IMR-90 (cell line): Measurements from ENCODE around the gene ZNF407. TPM values are rescaled to one million over a fixed set of nuclear protein-coding genes. Genes with fewer than 3 reads are reported as not detected.

Source experiments
- ATAC-seq: fragments of 200-7000 bp; cut with Tn5 transposase; 2 replicates; pipeline ENCODE4 v1.9.1; 2020; ENCODE audit warnings: low read depth, mild to moderate bottlenecking, moderate library complexity
- BruUV-seq: library from RNA; stranded (reverse); fragments of 400-500 nt; replicated peaks from 2 replicates; lab custom pipeline; 2021; lab: Mats Ljungman, UMichigan
- CTCF ChIA-PET: fragments of 300-600 bp; formaldehyde crosslinking; extraction: SDS; loops from one replicate; lab custom pipeline; 2021; ENCODE audit warnings: antibody characterized with exemption; lab: Yijun Ruan, JAX
- POLR2A ChIA-PET: fragments of 300-600 bp; sonication (Branson Sonifier 250); formaldehyde crosslinking; loops from one replicate; lab custom pipeline; 2022; ENCODE audit warnings: antibody characterized with exemption; ENCODE audit not compliant: unreplicated experiment; lab: Charles Lee
- DNase-seq: peaks from one replicate; pipeline ENCODE4 v3.0.0; 2013
- H2AFZ ChIP-seq: replicated peaks from 2 replicates; pipeline ENCODE3; 2013; ENCODE audit warnings: low read length, mild to moderate bottlenecking; ENCODE audit not compliant: poor library complexity
- H2AK5ac ChIP-seq: 2 replicates; pipeline ENCODE4 v1.6.1; 2013; ENCODE audit warnings: low read depth, low read length, inconsistent platforms
- H2AK9ac ChIP-seq: replicated peaks from 2 replicates; pipeline ENCODE3; 2013; ENCODE audit warnings: mild to moderate bottlenecking, low read depth, low read length, moderate library complexity; ENCODE audit not compliant: poor library complexity
- H2BK120ac ChIP-seq: 2 replicates; pipeline ENCODE4 v1.6.1; 2013; ENCODE audit warnings: low read depth, low read length, inconsistent platforms
- H2BK15ac ChIP-seq: 3 replicates; pipeline ENCODE4 v1.6.1; 2013; ENCODE audit warnings: low read depth, low read length, inconsistent platforms
- H2BK20ac ChIP-seq: 2 replicates; pipeline ENCODE4 v1.6.1; 2013; ENCODE audit warnings: low read depth, mild to moderate bottlenecking, inconsistent platforms, low read length, moderate library complexity
- H2BK5ac ChIP-seq: 2 replicates; pipeline ENCODE4 v1.6.1; 2013; ENCODE audit warnings: mild to moderate bottlenecking, low read depth, low read length, inconsistent platforms; ENCODE audit not compliant: poor library complexity, severe bottlenecking
- H3K14ac ChIP-seq: replicated peaks from 2 replicates; pipeline ENCODE4 v1.6.1; 2013; ENCODE audit warnings: low read depth, low read length, inconsistent platforms
- H3K18ac ChIP-seq: 2 replicates; pipeline ENCODE4 v1.6.1; 2013; ENCODE audit warnings: low read depth, low read length, control low read depth
- H3K23ac ChIP-seq: 2 replicates; pipeline ENCODE4 v1.6.1; 2013; ENCODE audit warnings: low read depth, low read length, inconsistent platforms
- H3K27ac ChIP-seq: 2 replicates; pipeline ENCODE4 v1.5.1; 2013; ENCODE audit warnings: mild to moderate bottlenecking, control low read depth, low read length; ENCODE audit not compliant: insufficient read depth
- H3K27me3 ChIP-seq: 2 replicates; pipeline ENCODE4 v1.6.1; 2013; ENCODE audit warnings: low read length; ENCODE audit not compliant: control insufficient read depth, insufficient read depth
- H3K36me3 ChIP-seq: 2 replicates; pipeline ENCODE4 v1.6.1; 2013; ENCODE audit warnings: low read length, mixed read lengths; ENCODE audit not compliant: control insufficient read depth, insufficient read depth
- H3K4ac ChIP-seq: 2 replicates; pipeline ENCODE4 v1.6.1; 2013; ENCODE audit warnings: low read depth, low read length, inconsistent platforms
- H3K4me1 ChIP-seq: 2 replicates; pipeline ENCODE4 v1.6.1; 2013; ENCODE audit warnings: low read length, mixed read lengths; ENCODE audit not compliant: control insufficient read depth, insufficient read depth
- H3K4me2 ChIP-seq: 2 replicates; pipeline ENCODE4 v1.6.1; 2013; ENCODE audit warnings: low read depth, mild to moderate bottlenecking, control low read depth, low read length, moderate library complexity
- H3K4me3 ChIP-seq: 2 replicates; pipeline ENCODE4 v1.5.1; 2013; ENCODE audit warnings: low read depth, mild to moderate bottlenecking, control low read depth, low read length, moderate library complexity; ENCODE audit not compliant: insufficient read depth
- H3K56ac ChIP-seq: 2 replicates; pipeline ENCODE4 v1.6.1; 2013; ENCODE audit warnings: low read length, inconsistent platforms; ENCODE audit not compliant: insufficient read depth; ENCODE audit errors: extremely low read depth
- H3K79me1 ChIP-seq, 2 experiments: 2 replicates each; pipeline ENCODE4 v1.6.1; 2013; ENCODE audit warnings: low read length in 2 of 2, inconsistent platforms in 1 of 2, low read depth in 1 of 2
- H3K9ac ChIP-seq: 2 replicates; pipeline ENCODE4 v1.6.1; 2013; ENCODE audit warnings: low read depth, low read length, control low read depth
- H3K9me1 ChIP-seq: 2 replicates; pipeline ENCODE4 v1.6.1; 2013; ENCODE audit warnings: low read length, inconsistent platforms; ENCODE audit not compliant: insufficient read depth
- H3K9me3 ChIP-seq: 2 replicates; pipeline ENCODE4 v1.6.1; 2013; ENCODE audit warnings: low read length; ENCODE audit not compliant: control insufficient read depth, insufficient read depth
- H4K20me1 ChIP-seq: 2 replicates; pipeline ENCODE4 v1.6.1; 2013; ENCODE audit warnings: low read length, inconsistent platforms; ENCODE audit not compliant: insufficient read depth
- H4K5ac ChIP-seq: 2 replicates; pipeline ENCODE4 v1.6.1; 2013; ENCODE audit warnings: mild to moderate bottlenecking, low read depth, low read length, control low read depth
- H4K8ac ChIP-seq, 2 experiments: 2 replicates each; pipeline ENCODE4 v1.6.1; 2013; ENCODE audit warnings: low read depth in 2 of 2, low read length in 2 of 2, control low read depth in 1 of 2, inconsistent platforms in 1 of 2
- H4K91ac ChIP-seq: 2 replicates; pipeline ENCODE4 v1.6.1; 2013; ENCODE audit warnings: low read depth, low read length, inconsistent platforms; ENCODE audit not compliant: insufficient read depth
- BHLHE40 ChIP-seq: fragments of 150-350 bp; IDR thresholded peaks from 2 replicates; pipeline ENCODE4 v1.6.1; 2016; ENCODE audit warnings: mild to moderate bottlenecking, low read depth, low read length
- CEBPB ChIP-seq: IDR thresholded peaks from 2 replicates; pipeline ENCODE4 v1.6.1; 2012; ENCODE audit warnings: low read depth, low read length, improper control_type of control experiment
- CHD1 ChIP-seq: IDR thresholded peaks from 2 replicates; pipeline ENCODE4 v1.6.1; 2012; ENCODE audit warnings: low read depth, low read length, improper control_type of control experiment
- FOS ChIP-seq: fragments of 150-350 bp; IDR thresholded peaks from 2 replicates; pipeline ENCODE4 v1.6.1; 2016; ENCODE audit warnings: low read depth, low read length
- MAZ ChIP-seq: IDR thresholded peaks from 2 replicates; pipeline ENCODE4 v1.6.1; 2012; ENCODE audit warnings: low read depth, mild to moderate bottlenecking, low read length, improper control_type of control experiment, moderate library complexity, borderline replicate concordance
- MXI1 ChIP-seq: IDR thresholded peaks from 2 replicates; pipeline ENCODE4 v1.6.1; 2012; ENCODE audit warnings: low read depth, mild to moderate bottlenecking, low read length, moderate library complexity, borderline replicate concordance
- NFE2L2 ChIP-seq: fragments of 150-350 bp; IDR thresholded peaks from 2 replicates; pipeline ENCODE4 v1.6.1; 2016; ENCODE audit warnings: low read depth, mild to moderate bottlenecking, low read length
- RAD21 ChIP-seq: IDR thresholded peaks from 2 replicates; pipeline ENCODE4 v1.6.1; 2012; ENCODE audit warnings: low read length, improper control_type of control experiment
- RFX5 ChIP-seq: IDR thresholded peaks from 2 replicates; pipeline ENCODE4 v1.8.0; 2012; ENCODE audit warnings: low read depth, mild to moderate bottlenecking, low read length, moderate library complexity
- WGBS, 2 experiments: methylation state at CpG; one replicate each; pipeline versions ENCODE4 v1.1.5 to v1.1.7; 2013; ENCODE audit warnings: missing lambda C conversion rate in 2 of 2; ENCODE audit not compliant: insufficient read length in 1 of 2; ENCODE audit errors: extremely low coverage in 2 of 2; 5-methylcytosine and 5-hydroxymethylcytosine counted together
- dilution Hi-C: fragments of 300-500 bp; cut with HindIII; formaldehyde crosslinking; loops from one replicate; pipeline ENCODE4 v1.14.3; 2018; ENCODE audit warnings: low sequenced_read_pairs; ENCODE audit not compliant: unreplicated experiment
- in situ Hi-C: fragments of 300-500 bp; cut with MboI; formaldehyde crosslinking; loops from 3 replicates; pipeline ENCODE4 v1.14.3; 2019; ENCODE audit warnings: low sequenced_read_pairs, inconsistent platforms, mixed read lengths
- intact Hi-C: fragments of 100-400 bp; cut with micrococcal nuclease; formaldehyde crosslinking; loops from 2 replicates; pipeline ENCODE4 v1.10.0; 2022
- polyA plus RNA-seq, 3 experiments: library from polyadenylated mRNA; depleted of rRNA; stranded (reverse); fragments of >200 nt; gene quantifications; 2 replicates each; pipeline ENCODE4 v1.2.3, GENCODE V29; 2012; ENCODE audit warnings: low replicate concordance in 1 of 3
- total RNA-seq: library from RNA; depleted of rRNA; stranded (reverse); fragments of >200 nt; gene quantifications from 2 replicates; pipeline ENCODE4 v1.2.3, GENCODE V29; 2012
- TF ChIP-seq, protein P1 (sequence below): fragments of 150-350 bp; IDR thresholded peaks from 2 replicates; pipeline ENCODE4 v1.6.1; 2016; ENCODE audit warnings: low read depth, mild to moderate bottlenecking, low read length, moderate library complexity, borderline replicate concordance
- TF ChIP-seq, protein P2 (sequence below): conservative IDR thresholded peaks from 2 replicates; pipeline ENCODE4 v1.5.1; 2012; ENCODE audit warnings: mild to moderate bottlenecking, low read depth, low read length, improper control_type of control experiment
- TF ChIP-seq, protein P3 (sequence below): fragments of 150-350 bp; IDR thresholded peaks from 2 replicates; pipeline ENCODE4 v1.6.1; 2017; ENCODE audit warnings: mild to moderate bottlenecking, antibody characterized with exemption, low read length, low read depth

Gene ZNF407
- total and polyA plus RNA-seq, 2 of the 4 experiments (the other 2 are of a cell fraction), result 3.1 to 20.1 TPM

DNA sequence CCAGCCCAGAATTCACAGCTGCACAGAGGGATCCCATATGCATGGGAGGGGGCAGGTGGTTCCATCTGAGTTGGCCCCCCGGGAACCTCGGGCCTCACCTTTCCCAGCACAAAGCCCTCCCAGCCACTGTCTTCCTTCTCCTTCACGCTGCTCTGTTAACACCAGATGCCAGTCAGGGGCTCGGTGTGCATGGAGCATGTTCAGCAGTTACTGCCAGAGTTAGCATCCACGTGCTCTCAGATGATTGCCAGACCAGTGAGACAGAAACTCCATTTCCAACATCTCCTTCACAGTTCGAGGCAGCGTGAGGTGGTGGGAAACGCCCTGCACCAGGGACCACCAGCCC is 510.2 kb downstream of the ZNF407 start:
- Histone ChIP-seq H2BK20ac (no peak overlapping the region), H3K4ac (no peak overlapping the region), H3K9ac (no peak overlapping the region), H4K20me1 (no peaks in the 10 kb centered on the region), H3K79me1 (no peaks in the 10 kb centered on the region), H2BK120ac (no peak overlapping the region), H2AK9ac (no peak overlapping the region), H4K91ac (no peak overlapping the region), H3K56ac (no peak overlapping the region), H2AK5ac (no peak overlapping the region), H3K36me3 (no peaks in the 10 kb centered on the region), H2AFZ (no peak overlapping the region), H3K4me1 (no peaks in the 10 kb centered on the region), H3K27me3 (peaks cover 7% of the 10 kb centered on the region; the same call in 1 of the 2 replicates), H3K4me3 (no peak overlapping the region), H3K23ac (no peak overlapping the region), H4K5ac (no peak overlapping the region), H2BK15ac (no peak overlapping the region), H3K9me3 (no peaks in the 10 kb centered on the region), H2BK5ac (no peak overlapping the region), H3K14ac (no peak overlapping the region), H3K9me1 (no peaks in the 10 kb centered on the region), H3K27ac (no peak overlapping the region), H3K4me2 (no peak overlapping the region), H3K18ac (no peak overlapping the region), H4K8ac (no peak overlapping the region)
- intact Hi-C loops (loop anchor here (10.0 kb wide), 1 partner anchor 1237 kb away; no protein-coding TSS in a partner anchor), dilution Hi-C loops (no loop called here), in situ Hi-C loops (no loop called here)
- ChIA-PET POLR2A (no interaction called here), CTCF (no interaction called here)
- no peak for ATAC-seq
- TF ChIP-seq, protein P1, sequence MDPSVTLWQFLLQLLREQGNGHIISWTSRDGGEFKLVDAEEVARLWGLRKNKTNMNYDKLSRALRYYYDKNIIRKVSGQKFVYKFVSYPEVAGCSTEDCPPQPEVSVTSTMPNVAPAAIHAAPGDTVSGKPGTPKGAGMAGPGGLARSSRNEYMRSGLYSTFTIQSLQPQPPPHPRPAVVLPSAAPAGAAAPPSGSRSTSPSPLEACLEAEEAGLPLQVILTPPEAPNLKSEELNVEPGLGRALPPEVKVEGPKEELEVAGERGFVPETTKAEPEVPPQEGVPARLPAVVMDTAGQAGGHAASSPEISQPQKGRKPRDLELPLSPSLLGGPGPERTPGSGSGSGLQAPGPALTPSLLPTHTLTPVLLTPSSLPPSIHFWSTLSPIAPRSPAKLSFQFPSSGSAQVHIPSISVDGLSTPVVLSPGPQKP, result no peak
- TF ChIP-seq MXI1, result no peak
- TF ChIP-seq, protein P2, sequence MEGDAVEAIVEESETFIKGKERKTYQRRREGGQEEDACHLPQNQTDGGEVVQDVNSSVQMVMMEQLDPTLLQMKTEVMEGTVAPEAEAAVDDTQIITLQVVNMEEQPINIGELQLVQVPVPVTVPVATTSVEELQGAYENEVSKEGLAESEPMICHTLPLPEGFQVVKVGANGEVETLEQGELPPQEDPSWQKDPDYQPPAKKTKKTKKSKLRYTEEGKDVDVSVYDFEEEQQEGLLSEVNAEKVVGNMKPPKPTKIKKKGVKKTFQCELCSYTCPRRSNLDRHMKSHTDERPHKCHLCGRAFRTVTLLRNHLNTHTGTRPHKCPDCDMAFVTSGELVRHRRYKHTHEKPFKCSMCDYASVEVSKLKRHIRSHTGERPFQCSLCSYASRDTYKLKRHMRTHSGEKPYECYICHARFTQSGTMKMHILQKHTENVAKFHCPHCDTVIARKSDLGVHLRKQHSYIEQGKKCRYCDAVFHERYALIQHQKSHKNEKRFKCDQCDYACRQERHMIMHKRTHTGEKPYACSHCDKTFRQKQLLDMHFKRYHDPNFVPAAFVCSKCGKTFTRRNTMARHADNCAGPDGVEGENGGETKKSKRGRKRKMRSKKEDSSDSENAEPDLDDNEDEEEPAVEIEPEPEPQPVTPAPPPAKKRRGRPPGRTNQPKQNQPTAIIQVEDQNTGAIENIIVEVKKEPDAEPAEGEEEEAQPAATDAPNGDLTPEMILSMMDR, result no peak
- TF ChIP-seq MAZ, result no peak
- TF ChIP-seq NFE2L2, result no peak
- TF ChIP-seq, protein P3, sequence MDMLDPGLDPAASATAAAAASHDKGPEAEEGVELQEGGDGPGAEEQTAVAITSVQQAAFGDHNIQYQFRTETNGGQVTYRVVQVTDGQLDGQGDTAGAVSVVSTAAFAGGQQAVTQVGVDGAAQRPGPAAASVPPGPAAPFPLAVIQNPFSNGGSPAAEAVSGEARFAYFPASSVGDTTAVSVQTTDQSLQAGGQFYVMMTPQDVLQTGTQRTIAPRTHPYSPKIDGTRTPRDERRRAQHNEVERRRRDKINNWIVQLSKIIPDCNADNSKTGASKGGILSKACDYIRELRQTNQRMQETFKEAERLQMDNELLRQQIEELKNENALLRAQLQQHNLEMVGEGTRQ, result no peak
- TF ChIP-seq BHLHE40, result no peak
- TF ChIP-seq CEBPB, result no peak
- no peak for TF ChIP-seq RFX5
- no peak for TF ChIP-seq RAD21
- TF ChIP-seq FOS, result no peak
- TF ChIP-seq CHD1, result no peak
- WGBS, 2 experiments, result no CpG with 5 or more reads among the region's 8 CpGs
- BruUV-seq, result no TSS peak
- no peak for DNase-seq
